ENCODE measurements around the gene HRAS. TPM values are rescaled to one million over a fixed set of nuclear protein-coding genes. Genes with fewer than 3 reads are reported as not detected.

Gene HRAS
- total and polyA plus RNA-seq, 2 of the 13 experiments (the other 11 are each of a cell fraction or from before 2014, with no cell fraction given), result 32.9 to 50.0 TPM

DNA sequence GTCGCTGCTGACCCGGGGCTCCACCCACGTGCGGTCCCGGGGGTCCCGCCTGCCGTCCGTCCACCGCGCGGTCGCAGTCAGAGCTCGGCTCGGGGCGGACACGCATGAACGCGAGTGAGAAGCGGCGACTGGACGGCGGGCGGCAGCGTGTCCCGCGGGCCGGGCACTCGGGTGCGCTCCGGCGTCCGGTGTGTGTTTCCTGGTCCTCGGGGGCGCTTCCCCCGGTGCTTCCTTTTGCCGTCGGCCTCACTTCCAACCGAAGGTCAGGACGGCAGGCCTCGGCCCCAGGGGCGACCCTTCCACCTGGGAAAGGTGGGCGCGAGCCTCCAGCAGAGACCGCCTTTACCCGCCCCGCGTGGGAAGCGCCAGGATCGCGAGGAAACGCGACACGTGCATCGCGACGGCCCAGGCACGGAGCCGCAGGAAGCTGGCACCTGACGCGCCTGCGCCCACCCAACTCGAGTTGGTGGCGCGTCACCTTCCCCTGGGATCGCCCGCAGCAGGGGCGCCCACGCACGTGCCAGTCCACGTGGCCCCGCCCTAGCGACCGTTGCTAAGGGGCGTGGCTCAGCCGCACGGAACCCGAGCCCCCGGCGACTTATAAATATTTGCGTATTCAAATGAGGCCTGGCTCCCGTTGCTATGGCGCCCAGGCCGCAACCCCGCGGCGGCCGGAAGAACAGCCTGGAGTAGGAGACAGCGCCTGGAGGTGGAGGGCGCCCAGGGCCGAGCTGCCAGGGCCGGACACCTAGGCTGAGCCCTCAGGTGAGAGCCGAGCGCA, 1.7 kb upstream of the HRAS start, which contains the start of gene LRRC56 (continued):
- TF ChIP-seq MED8 (CRISPR knock-in tag; IDR thresholded peaks at IDR 0.05; ENCODE audit: insufficient replicate concordance) (no peak), NR2C2 (CRISPR knock-in tag; IDR thresholded peaks at IDR 0.05; ENCODE audit: borderline replicate concordance) (no peak), ZNF839 (CRISPR knock-in tag; IDR thresholded peaks at IDR 0.05; ENCODE audit: borderline replicate concordance) (peak; percentile 34; the same call in 1 of the 2 replicates), NR2F6 (IDR thresholded peaks at IDR 0.05) (no peak), NR2F6 (CRISPR knock-in tag; IDR thresholded peaks at IDR 0.05) (no peak; the same call in 1 of the 2 replicates), SP5 (CRISPR knock-in tag; IDR thresholded peaks at IDR 0.05; ENCODE audit: borderline replicate concordance, low read depth) (peak; percentile 68; the same call in 1 of the 2 replicates), SP4 (CRISPR knock-in tag; IDR thresholded peaks at IDR 0.05) (no peak), SOX5 (CRISPR knock-in tag; IDR thresholded peaks at IDR 0.05; ENCODE audit: borderline replicate concordance) (0 out of 2 replicates have a peak, but pooled peaks have one; percentile 8), FLYWCH1 (CRISPR knock-in tag; IDR thresholded peaks at IDR 0.05) (no peak), NRL (CRISPR knock-in tag; IDR thresholded peaks at IDR 0.05; ENCODE audit: borderline replicate concordance) (peak; percentile 54; the same call in 1 of the 2 replicates), ZBTB38 (CRISPR knock-in tag; IDR thresholded peaks at IDR 0.05) (peak; percentile 92), FOXA1 (IDR thresholded peaks at IDR 0.05) (no peak), FOXA1 (CRISPR knock-in tag; IDR thresholded peaks at IDR 0.05) (no peak), ZNF572 (CRISPR knock-in tag; IDR thresholded peaks at IDR 0.05) (0 out of 2 replicates have a peak, but pooled peaks have one; percentile 65), KAT2B (IDR thresholded peaks at IDR 0.05; ENCODE audit: borderline replicate concordance, low read depth, low read length) (no peak), BHLHE40 (IDR thresholded peaks at IDR 0.05; ENCODE audit: low read length) (peak; percentile 96), MXD4 (CRISPR knock-in tag; IDR thresholded peaks at IDR 0.05) (0 out of 2 replicates have a peak, but pooled peaks have one; percentile 31), ZNF124 (CRISPR knock-in tag; IDR thresholded peaks at IDR 0.05) (0 out of 2 replicates have a peak, but pooled peaks have one; percentile 51), ZNF773 (CRISPR knock-in tag; IDR thresholded peaks at IDR 0.05; ENCODE audit: borderline replicate concordance) (0 out of 2 replicates have a peak, but pooled peaks have one; percentile 28), ZSCAN9 (CRISPR knock-in tag; IDR thresholded peaks at IDR 0.05; ENCODE audit: borderline replicate concordance) (no peak), ZNF710 (CRISPR knock-in tag; IDR thresholded peaks at IDR 0.05; ENCODE audit: borderline replicate concordance) (no peak), HOXD1 (CRISPR knock-in tag; IDR thresholded peaks at IDR 0.05) (no peak)
- TF ChIP-seq, protein P1, sequence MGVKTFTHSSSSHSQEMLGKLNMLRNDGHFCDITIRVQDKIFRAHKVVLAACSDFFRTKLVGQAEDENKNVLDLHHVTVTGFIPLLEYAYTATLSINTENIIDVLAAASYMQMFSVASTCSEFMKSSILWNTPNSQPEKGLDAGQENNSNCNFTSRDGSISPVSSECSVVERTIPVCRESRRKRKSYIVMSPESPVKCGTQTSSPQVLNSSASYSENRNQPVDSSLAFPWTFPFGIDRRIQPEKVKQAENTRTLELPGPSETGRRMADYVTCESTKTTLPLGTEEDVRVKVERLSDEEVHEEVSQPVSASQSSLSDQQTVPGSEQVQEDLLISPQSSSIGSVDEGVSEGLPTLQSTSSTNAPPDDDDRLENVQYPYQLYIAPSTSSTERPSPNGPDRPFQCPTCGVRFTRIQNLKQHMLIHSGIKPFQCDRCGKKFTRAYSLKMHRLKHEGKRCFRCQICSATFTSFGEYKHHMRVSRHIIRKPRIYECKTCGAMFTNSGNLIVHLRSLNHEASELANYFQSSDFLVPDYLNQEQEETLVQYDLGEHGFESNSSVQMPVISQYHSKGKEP (CRISPR knock-in tag; IDR thresholded peaks at IDR 0.05), result no peak
- TF ChIP-seq, protein P2, sequence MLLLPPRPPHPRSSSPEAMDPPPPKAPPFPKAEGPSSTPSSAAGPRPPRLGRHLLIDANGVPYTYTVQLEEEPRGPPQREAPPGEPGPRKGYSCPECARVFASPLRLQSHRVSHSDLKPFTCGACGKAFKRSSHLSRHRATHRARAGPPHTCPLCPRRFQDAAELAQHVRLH (CRISPR knock-in tag; IDR thresholded peaks at IDR 0.05; ENCODE audit: borderline replicate concordance, low read depth), result 0 out of 2 replicates have a peak, but pooled peaks have one; percentile 23
- TF ChIP-seq, protein P3, sequence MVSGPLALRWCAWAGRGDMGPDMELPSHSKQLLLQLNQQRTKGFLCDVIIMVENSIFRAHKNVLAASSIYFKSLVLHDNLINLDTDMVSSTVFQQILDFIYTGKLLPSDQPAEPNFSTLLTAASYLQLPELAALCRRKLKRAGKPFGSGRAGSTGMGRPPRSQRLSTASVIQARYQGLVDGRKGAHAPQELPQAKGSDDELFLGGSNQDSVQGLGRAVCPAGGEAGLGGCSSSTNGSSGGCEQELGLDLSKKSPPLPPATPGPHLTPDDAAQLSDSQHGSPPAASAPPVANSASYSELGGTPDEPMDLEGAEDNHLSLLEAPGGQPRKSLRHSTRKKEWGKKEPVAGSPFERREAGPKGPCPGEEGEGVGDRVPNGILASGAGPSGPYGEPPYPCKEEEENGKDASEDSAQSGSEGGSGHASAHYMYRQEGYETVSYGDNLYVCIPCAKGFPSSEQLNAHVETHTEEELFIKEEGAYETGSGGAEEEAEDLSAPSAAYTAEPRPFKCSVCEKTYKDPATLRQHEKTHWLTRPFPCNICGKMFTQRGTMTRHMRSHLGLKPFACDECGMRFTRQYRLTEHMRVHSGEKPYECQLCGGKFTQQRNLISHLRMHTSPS (CRISPR knock-in tag; IDR thresholded peaks at IDR 0.05; ENCODE audit: low read depth), result 0 out of 2 replicates have a peak, but pooled peaks have one; percentile 52
